ENCODE results near the gene TJAP1. TPM values are rescaled to one million over a fixed set of nuclear protein-coding genes. Genes with fewer than 3 reads are reported as not detected.

The TJAP1 gene
- total and polyA plus RNA-seq, 2 of the 8 experiments (the other 6 are each of a cell fraction or from before 2014, with no cell fraction given): 30.7 to 40.4 TPM

GRCh38 chr6:43516367-43516696, 39.0 kb downstream of the TJAP1 start (continued):
- TF ChIP-seq CHD7 (IDR thresholded peaks at IDR 0.05; ENCODE audit: insufficient replicate concordance, low read length) (no peak), SP2 (IDR thresholded peaks at IDR 0.05; ENCODE audit: low read length) (no peak), POU5F1 (IDR thresholded peaks at IDR 0.05; ENCODE audit: low read depth, low read length) (no peak), POLR2A (IDR thresholded peaks at IDR 0.05; ENCODE audit: control extremely low read depth in 1 of 2, low read depth in 2 of 2, low read length in 2 of 2) (no peak)

Data from H1 (cell line).